ENCODE measurements around the gene MCL1. TPM values are rescaled to one million over a fixed set of nuclear protein-coding genes. Genes with fewer than 3 reads are reported as not detected.
"Not testable (repeated sequence)": the region's sequence is repeated elsewhere in the genome, so short reads cannot be mapped to it uniquely, and the experiment has no call there.

MCL1 gene
- 100 to 1,000 TPM; 199 to 333 TPM for total RNA-seq

GRCh38 chr1:150579110-150579944 lies at the start of gene MCL1:
MCL1 (minus strand) TSS chr1:150579610; CDS start chr1:150579530, 80 bp downstream.
- H3K27me3 Mint-ChIP-seq: no peaks in the 10 kb centered on the region
- peak within 1 kb of the TSS; percentile 92 for H3K4me3 Mint-ChIP-seq
- peaks cover 43 to 49% of the 10 kb centered on the region in 2 donors for H3K4me1 Mint-ChIP-seq (ENCODE audit: low read depth in 2 of 2)
- H3K9me3 Mint-ChIP-seq: no peaks in the 10 kb centered on the region
- peaks cover 44% of the 10 kb centered on the region for H3K36me3 Mint-ChIP-seq
- peak within 1 kb of the TSS; percentile 98 to 100 for H3K27ac Mint-ChIP-seq
- DNase-seq (ENCODE audit: low spot score): peak; percentile 96
- ATAC-seq: peak; percentile 94 to 95

- H3K4me1 Mint-ChIP-seq (ENCODE audit: low read depth in 2 of 2): peaks cover 26 to 30% of the 10 kb centered on the region in 2 donors
- no peaks in the 10 kb centered on the region for H3K27me3 Mint-ChIP-seq
- H3K27ac Mint-ChIP-seq: no peak overlapping the region
- H3K9me3 Mint-ChIP-seq: no peaks in the 10 kb centered on the region
- no peak for ATAC-seq
- DNase-seq (ENCODE audit: low spot score): no peak
- peaks cover 25% of the 10 kb centered on the region for H3K36me3 Mint-ChIP-seq
- no peak overlapping the region for H3K4me3 Mint-ChIP-seq
Observed at GRCh38 chr1:150628766-150629114, 49.3 kb upstream of the MCL1 start.

GRCh38 chr1:150627826-150628410 lies 48.5 kb upstream of the MCL1 start:
- peaks cover 34% of the 10 kb centered on the region for H3K36me3 Mint-ChIP-seq
- ATAC-seq (no peak), DNase-seq (ENCODE audit: low spot score) (no peak)
- H3K27me3 Mint-ChIP-seq: no peaks in the 10 kb centered on the region
- no peak overlapping the region for H3K27ac Mint-ChIP-seq
- no peak overlapping the region for H3K4me3 Mint-ChIP-seq
- H3K4me1 Mint-ChIP-seq (ENCODE audit: low read depth in 2 of 2): peaks cover 34 to 35% of the 10 kb centered on the region in 2 donors
- H3K9me3 Mint-ChIP-seq: no peaks in the 10 kb centered on the region

GRCh38 chr1:150626150-150626549 lies 46.7 kb upstream of the MCL1 start:
- Mint-ChIP-seq H3K27me3 (no peaks in the 10 kb centered on the region), H3K4me1 (ENCODE audit: low read depth in 2 of 2) (peaks cover 40% of the 10 kb centered on the region in 2 donors), H3K4me3 (no peak overlapping the region), H3K9me3 (no peaks in the 10 kb centered on the region), H3K36me3 (peaks cover 40% of the 10 kb centered on the region), H3K27ac (peak overlapping the region; percentile 81 to 94)
- DNase-seq (ENCODE audit: low spot score): no peak
- no peak for ATAC-seq

GRCh38 chr1:150624546-150624945 lies 45.1 kb upstream of the MCL1 start:
- peak overlapping the region; percentile 21 for H3K4me3 Mint-ChIP-seq
- H3K9me3 Mint-ChIP-seq; H3K27me3 Mint-ChIP-seq; ATAC-seq; DNase-seq (ENCODE audit: low spot score): not testable (repeated sequence)
- H3K27ac Mint-ChIP-seq: peak overlapping the region; percentile 81 to 94
- peaks cover 41 to 42% of the 10 kb centered on the region in 2 donors for H3K4me1 Mint-ChIP-seq (ENCODE audit: low read depth in 2 of 2)
- H3K36me3 Mint-ChIP-seq: peaks cover 48% of the 10 kb centered on the region

GRCh38 chr1:150624134-150624533 lies 44.7 kb upstream of the MCL1 start:
- peaks cover 52% of the 10 kb centered on the region for H3K36me3 Mint-ChIP-seq
- not testable (repeated sequence) for H3K9me3 Mint-ChIP-seq; H3K27me3 Mint-ChIP-seq; H3K4me3 Mint-ChIP-seq; ATAC-seq; DNase-seq (ENCODE audit: low spot score)
- H3K27ac Mint-ChIP-seq: peak overlapping the region; percentile 81 to 94
- peaks cover 45 to 46% of the 10 kb centered on the region in 2 donors for H3K4me1 Mint-ChIP-seq (ENCODE audit: low read depth in 2 of 2)

GRCh38 chr1:150622303-150622975 lies 43.0 kb upstream of the MCL1 start:
- DNase-seq (ENCODE audit: low spot score): no peak
- H3K27me3 Mint-ChIP-seq: no peaks in the 10 kb centered on the region
- H3K9me3 Mint-ChIP-seq: no peaks in the 10 kb centered on the region
- peaks cover 44% of the 10 kb centered on the region for H3K36me3 Mint-ChIP-seq
- peaks cover 43 to 45% of the 10 kb centered on the region in 2 donors for H3K4me1 Mint-ChIP-seq (ENCODE audit: low read depth in 2 of 2)
- peak overlapping the region; percentile 81 to 94 for H3K27ac Mint-ChIP-seq
- ATAC-seq: no peak
- H3K4me3 Mint-ChIP-seq: peak overlapping the region; percentile 20

- peak overlapping the region; percentile 20 for H3K4me3 Mint-ChIP-seq
- no peak for DNase-seq (ENCODE audit: low spot score)
- no peaks in the 10 kb centered on the region for H3K9me3 Mint-ChIP-seq
- no peak for ATAC-seq
- H3K36me3 Mint-ChIP-seq: peaks cover 49% of the 10 kb centered on the region
- H3K27me3 Mint-ChIP-seq: no peaks in the 10 kb centered on the region
- peaks cover 45 to 51% of the 10 kb centered on the region in 2 donors for H3K4me1 Mint-ChIP-seq (ENCODE audit: low read depth in 2 of 2)
- H3K27ac Mint-ChIP-seq: peak overlapping the region; percentile 81 to 94
Observed at GRCh38 chr1:150621497-150622302, 42.3 kb upstream of the MCL1 start.

- Mint-ChIP-seq H3K4me1 (ENCODE audit: low read depth in 2 of 2) (peaks cover 48 to 56% of the 10 kb centered on the region in 2 donors), H3K36me3 (peaks cover 49% of the 10 kb centered on the region)
- DNase-seq (ENCODE audit: low spot score): no peak
Observed at GRCh38 chr1:150620919-150621318, 41.5 kb upstream of the MCL1 start.

DNA sequence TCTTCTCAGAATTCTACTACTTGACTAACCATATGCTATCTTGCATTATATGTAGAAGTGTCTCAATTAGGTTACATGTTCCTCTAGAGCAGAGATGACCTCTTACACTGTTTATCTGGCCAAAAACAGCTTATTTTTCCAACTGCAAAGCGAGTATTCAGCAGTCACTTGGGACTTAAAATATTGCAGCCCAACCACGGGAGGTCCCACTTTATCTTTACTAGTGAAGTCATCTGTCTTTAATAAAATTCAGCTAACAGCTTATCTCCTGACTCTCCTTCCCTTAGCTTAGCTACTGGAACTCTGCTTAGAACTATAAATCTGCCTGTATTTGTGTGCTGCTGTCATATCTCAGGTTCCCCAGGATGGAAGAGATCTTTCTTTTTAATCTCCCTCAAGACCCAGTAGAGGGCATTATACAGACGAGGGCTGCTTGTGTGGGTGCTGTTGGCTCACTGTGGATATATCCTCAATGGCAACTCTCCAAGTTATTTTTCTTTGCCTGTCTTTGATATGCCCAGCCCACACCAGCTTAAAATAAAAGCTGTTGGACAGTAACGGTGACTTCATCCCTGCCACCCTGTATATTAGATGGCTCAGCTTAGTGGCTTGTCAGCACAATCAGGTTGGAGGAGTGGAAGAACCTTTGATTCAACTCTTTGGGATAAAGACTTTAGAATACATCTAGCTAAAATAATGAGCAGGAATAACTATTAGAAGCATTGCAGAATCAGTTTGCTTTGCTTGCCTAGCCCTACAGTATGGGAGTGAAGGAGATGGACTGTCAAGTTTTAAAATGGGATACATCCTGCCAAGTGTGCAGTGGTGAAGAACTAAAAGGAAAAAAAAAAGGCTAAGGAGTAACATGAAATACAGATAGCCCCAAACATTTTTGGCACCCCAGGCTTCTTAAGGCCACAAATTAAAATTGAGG lies 40.4 kb upstream of the MCL1 start:
- peaks cover 41% of the 10 kb centered on the region for H3K36me3 Mint-ChIP-seq
- peaks cover 52 to 60% of the 10 kb centered on the region in 2 donors for H3K4me1 Mint-ChIP-seq (ENCODE audit: low read depth in 2 of 2)
- H3K27me3 Mint-ChIP-seq: no peaks in the 10 kb centered on the region
- DNase-seq (ENCODE audit: low spot score): no peak
- no peak for ATAC-seq
- peak overlapping the region; percentile 56 to 81 for H3K27ac Mint-ChIP-seq
- H3K9me3 Mint-ChIP-seq: no peaks in the 10 kb centered on the region
- no peak overlapping the region for H3K4me3 Mint-ChIP-seq

More at GRCh38 chr1:150620919-150621318, 41.5 kb upstream of the MCL1 start:
- ATAC-seq: no peak
- Mint-ChIP-seq H3K27me3 (no peaks in the 10 kb centered on the region), H3K27ac (peak overlapping the region; percentile 81 to 94), H3K4me3 (no peak overlapping the region), H3K9me3 (no peaks in the 10 kb centered on the region)

DNA sequence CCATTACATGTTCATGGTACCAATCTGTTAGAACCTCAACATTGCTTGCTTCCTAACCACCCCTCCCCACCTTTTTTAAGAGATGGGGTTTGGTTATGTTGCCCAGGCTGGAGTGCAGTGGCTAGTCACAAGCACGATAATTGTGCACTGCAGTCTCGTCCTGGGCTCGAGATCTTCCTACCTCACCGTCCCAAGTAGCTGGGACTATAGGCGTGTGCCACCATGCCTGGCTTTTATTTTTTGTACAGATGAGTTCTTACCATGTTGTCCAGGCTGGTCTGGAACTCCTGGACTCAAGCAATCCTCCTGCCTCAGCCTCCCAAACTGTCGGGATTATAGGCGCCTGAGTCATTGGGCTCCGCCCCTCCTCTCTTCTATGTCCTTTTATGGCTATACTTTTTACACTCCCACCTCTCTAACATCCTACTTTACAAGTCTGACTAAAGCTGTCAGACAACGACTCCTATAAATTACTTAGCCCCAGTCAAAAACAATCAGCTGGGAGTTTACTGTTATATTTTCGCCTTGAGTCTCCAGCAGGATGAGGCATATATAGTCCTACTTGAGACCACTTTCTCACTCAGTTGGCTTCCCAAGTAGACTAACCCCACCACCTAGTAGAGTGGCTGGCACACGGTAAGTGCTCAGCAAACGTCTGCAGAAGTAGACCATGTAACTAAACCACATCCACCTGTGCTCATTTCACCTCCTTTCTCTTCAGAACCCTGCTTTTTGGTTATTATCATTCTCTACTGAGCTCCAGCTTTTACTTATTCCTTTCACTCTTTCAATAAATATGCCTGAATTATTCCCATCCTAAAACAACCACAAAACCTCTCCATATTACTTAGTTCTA lies 36.2 kb upstream of the MCL1 start:
- Mint-ChIP-seq H3K36me3 (peaks cover 21% of the 10 kb centered on the region), H3K9me3 (no peaks in the 10 kb centered on the region), H3K4me1 (ENCODE audit: low read depth in 2 of 2) (peaks cover 58 to 70% of the 10 kb centered on the region in 2 donors), H3K4me3 (peak overlapping the region; percentile 22), H3K27ac (peak overlapping the region; percentile 87 to 90), H3K27me3 (no peaks in the 10 kb centered on the region)
- no peak for ATAC-seq
- no peak for DNase-seq (ENCODE audit: low spot score)

Data from natural killer cell treated with Interleukin-12 subunit alpha and Interleukin-12 subunit beta and Interleukin-15 and Interleukin-18, amount 100 ng/mL, for 72 hours (primary cell).